HepG2 (cell line): Measurements from ENCODE around the gene LIN28A. TPM values are rescaled to one million over a fixed set of nuclear protein-coding genes. Genes with fewer than 3 reads are reported as not detected.
A peak's percentile ranks its signal among the peaks of the same experiment; 100 is the strongest.

ENCODE experiments used
- ATAC-seq: fragments of 200-7000 bp; cut with Tn5 transposase; 3 replicates; pipeline ENCODE4 v1.9.1; 2020; ENCODE audit warnings: mild to moderate bottlenecking, moderate library complexity
- BruUV-seq: library from RNA; stranded (reverse); fragments of 400-500 nt; replicated peaks from 2 replicates; lab custom pipeline; 2021; lab: Mats Ljungman, UMichigan
- CTCF ChIA-PET: fragments of 300-600 bp; formaldehyde crosslinking; extraction: SDS; loops from one replicate; lab custom pipeline; 2021; ENCODE audit warnings: low total read pairs, inconsistent platforms, low intra/inter-chr PET ratio; lab: Yijun Ruan, JAX
- POLR2A ChIA-PET: fragments of 350-600 bp; sonication (Branson Sonifier 250); formaldehyde crosslinking; loops from one replicate; lab custom pipeline; 2020; ENCODE audit warnings: antibody characterized with exemption, inconsistent platforms; lab: Yijun Ruan, JAX
- DNase-seq: peaks from one replicate; pipeline ENCODE4 v3.0.0-alpha.2; 2015; ENCODE audit warnings: low spot score
- FAIRE-seq: peaks from 3 replicates; lab custom pipeline; 2011; peaks lifted over from hg19 to GRCh38; lab: Jason Lieb, UNC
- H2AFZ ChIP-seq: one replicate; pipeline ENCODE4 v1.6.1; 2011; ENCODE audit warnings: low read length, inconsistent platforms
- H3K27ac ChIP-seq: fragments of 300-600 bp; 3 replicates; pipeline ENCODE4 v1.8.0; 2011; ENCODE audit warnings: mixed run types, mild to moderate bottlenecking, mixed read lengths, low read length, inconsistent platforms; ENCODE audit not compliant: insufficient read depth; ENCODE audit errors: extremely low read length
- H3K27me3 ChIP-seq, 2 experiments: fragments of 200-600 bp in 1 of 2; 2 replicates in 1 of 2; 3 replicates in 1 of 2; pipeline versions ENCODE4 v1.6.0 to v1.8.0; 2011; ENCODE audit warnings: low read length in 2 of 2, mild to moderate bottlenecking in 2 of 2, moderate library complexity in 2 of 2, inconsistent platforms in 1 of 2; ENCODE audit not compliant: insufficient read depth in 2 of 2, control insufficient read depth in 1 of 2
- H3K36me3 ChIP-seq, 2 experiments: fragments of 200-600 bp in 1 of 2; replicated peaks in 1 of 2; 2 replicates in 1 of 2; 3 replicates in 1 of 2; pipeline versions ENCODE4 v1.5.1 to v1.8.0; 2011; ENCODE audit warnings: low read length in 2 of 2, inconsistent platforms in 1 of 2; ENCODE audit not compliant: insufficient read depth in 2 of 2, control insufficient read depth in 1 of 2
- H3K4me1 ChIP-seq: 2 replicates; pipeline ENCODE4 v1.5.1; 2012; ENCODE audit warnings: low read length, inconsistent platforms; ENCODE audit not compliant: insufficient read depth
- H3K4me2 ChIP-seq: 2 replicates; pipeline ENCODE4 v1.6.0; 2011; ENCODE audit warnings: low read depth, low read length, inconsistent platforms
- H3K4me3 ChIP-seq, 3 experiments: fragments of 200-600 bp in 1 of 3; sonication (generic), shearing (Covaris generic) in 1 of 3; replicated peaks in 1 of 3; 2 replicates each; pipeline ENCODE4 v1.5.1; 2011 to 2016; ENCODE audit warnings: low read length in 3 of 3, inconsistent platforms in 2 of 3, low read depth in 2 of 3, mild to moderate bottlenecking in 2 of 3, control low read depth in 1 of 3, mixed read lengths in 1 of 3; ENCODE audit not compliant: insufficient read depth in 1 of 3
- H3K79me2 ChIP-seq: one replicate; pipeline ENCODE4 v1.6.1; 2011; ENCODE audit warnings: low read length, inconsistent platforms; ENCODE audit not compliant: insufficient read depth
- H3K9ac ChIP-seq: 2 replicates; pipeline ENCODE4 v1.6.0; 2011; ENCODE audit warnings: mild to moderate bottlenecking, low read depth, low read length, inconsistent platforms; ENCODE audit not compliant: insufficient read depth
- H3K9me3 ChIP-seq: 2 replicates; pipeline ENCODE4 v1.5.1; 2012; ENCODE audit warnings: mild to moderate bottlenecking, low read length
- H4K20me1 ChIP-seq: 2 replicates; pipeline ENCODE4 v1.6.0; 2011; ENCODE audit warnings: inconsistent platforms, mild to moderate bottlenecking, low read length, moderate library complexity; ENCODE audit not compliant: insufficient read depth
- POLR2A ChIP-seq, 2 experiments: IDR thresholded peaks; 2 replicates each; pipeline ENCODE4 v1.6.1; 2011; ENCODE audit warnings: low read depth in 2 of 2, low read length in 2 of 2, mild to moderate bottlenecking in 1 of 2, moderate library complexity in 1 of 2; ENCODE audit not compliant: insufficient read depth in 1 of 2
- RBM39 ChIP-seq: fragments of 200-400 bp; formaldehyde crosslinking; IDR thresholded peaks from one replicate; pipeline ENCODE4 v1.6.1; 2018; ENCODE audit warnings: antibody characterized with exemption, mild to moderate bottlenecking, low read depth, low read length; ENCODE audit not compliant: poor library complexity, severe bottlenecking
- TMF1 ChIP-seq: sonication (generic); formaldehyde crosslinking; IDR thresholded peaks from 2 replicates; pipeline ENCODE4 v1.8.1; 2022; ENCODE audit warnings: low read depth, missing genetic modification reagents
- ZNF547 ChIP-seq: sonication (generic); formaldehyde crosslinking; IDR thresholded peaks from 2 replicates; pipeline ENCODE4 v1.5.1; 2020; ENCODE audit warnings: mild to moderate bottlenecking, missing genetic modification reagents
- WGBS: methylation state at CpG from one replicate; pipeline ENCODE4 v1.1.6; 2017; ENCODE audit warnings: low lambda C conversion rate; 5-methylcytosine and 5-hydroxymethylcytosine counted together
- in situ Hi-C: cut with HindIII; loops from 2 replicates; pipeline ENCODE4 v1.10.0; 2017; ENCODE audit warnings: low pct_unique_long_range_greater_than_20kb; ENCODE audit not compliant: extremely low pct_ligation_motif_present
- intact Hi-C: fragments of 100-400 bp; cut with micrococcal nuclease; formaldehyde crosslinking; loops from one replicate; pipeline ENCODE4 v1.10.0; 2022; ENCODE audit not compliant: unreplicated experiment
- polyA plus RNA-seq, 8 experiments: library from polyadenylated mRNA; depleted of rRNA in 3 of 8; stranded (reverse) in 7 of 8; unstranded in 1 of 8; fragments of >200 nt; fragmentation: Illumina TruSeq in 4 of 8; extraction: Trizol in 4 of 8; gene quantifications; 2 replicates each; pipeline versions ENCODE4 v1.2.1 to v1.2.3, GENCODE V29; 2011 to 2016; ENCODE audit warnings: low read depth in 4 of 8, missing spikeins in 1 of 8, mixed read lengths in 1 of 8; ENCODE audit not compliant: insufficient read depth in 1 of 8
- total RNA-seq, 5 experiments: library from RNA; depleted of rRNA; stranded (reverse); fragments of >200 nt; fragmentation: Illumina TruSeq; extraction: Trizol; gene quantifications; 2 replicates each; pipeline ENCODE4 v1.2.3, GENCODE V29; 2016; ENCODE audit warnings: low read depth in 1 of 5
- TF ChIP-seq, protein P1 (sequence below): sonication (generic); formaldehyde crosslinking; IDR thresholded peaks from 2 replicates; pipeline ENCODE4 v1.8.0; 2023; ENCODE audit warnings: mild to moderate bottlenecking, missing genetic modification reagents
- TF ChIP-seq, protein P2 (sequence below): sonication (generic); formaldehyde crosslinking; IDR thresholded peaks from 2 replicates; pipeline ENCODE4 v1.8.0; 2022; ENCODE audit warnings: mild to moderate bottlenecking, missing genetic modification reagents; ENCODE audit not compliant: insufficient replicate concordance
- TF ChIP-seq, protein P3 (sequence below): sonication (generic); formaldehyde crosslinking; IDR thresholded peaks from 2 replicates; pipeline ENCODE4 v1.9.0; 2021; ENCODE audit warnings: missing genetic modification reagents, borderline replicate concordance

LIN28A gene
- total and polyA plus RNA-seq, 2 of the 13 experiments (the other 11 are each of a cell fraction or from before 2014, with no cell fraction given): not detected

DNA sequence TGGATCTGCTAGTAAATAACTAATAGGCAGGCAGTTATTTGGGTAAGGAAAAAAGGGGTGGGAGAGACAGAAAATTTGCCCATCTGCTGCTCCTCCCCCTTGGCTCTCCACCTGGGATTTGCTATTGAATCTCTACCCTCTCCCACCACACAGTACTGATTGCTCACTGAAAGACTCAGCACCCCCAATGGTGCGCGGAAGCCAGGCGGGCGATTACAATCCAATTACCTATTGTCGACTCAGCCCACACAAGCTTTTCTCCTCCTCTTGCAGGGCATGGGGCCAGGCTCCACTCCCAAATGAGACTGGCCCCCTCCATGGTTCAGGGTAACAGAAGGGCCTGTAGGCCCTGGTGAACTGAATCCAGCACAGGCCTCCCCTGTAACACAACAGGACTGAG, 58.9 kb downstream of the LIN28A start:
- Histone ChIP-seq H3K27ac (no peak overlapping the region), H2AFZ (no peak overlapping the region), H3K4me2 (no peak overlapping the region), H3K9me3 (no peaks in the 10 kb centered on the region), H4K20me1 (peaks cover 12% of the 10 kb centered on the region), H3K36me3 (peaks cover 11 to 62% of the 10 kb centered on the region in 2 experiments), H3K9ac (no peak overlapping the region), H3K27me3 (no peaks in the 10 kb centered on the region; a peak in 1 of 5 replicates), H3K4me3 (no peak overlapping the region), H3K79me2 (peaks cover 15% of the 10 kb centered on the region), H3K4me1 (peaks cover 26% of the 10 kb centered on the region)
- DNase-seq: no peak
- CTCF ChIA-PET: no interaction called here
- no peak for FAIRE-seq
- TF ChIP-seq POLR2A (IDR thresholded peaks at IDR 0.05; ENCODE audit: insufficient read depth in 1 of 2, low read depth in 2 of 2, low read length in 2 of 2) (0 out of 4 replicates have a peak, but pooled peaks of 1 of the 2 experiments have one; percentile 6), TMF1 (CRISPR knock-in tag) (no peak), ZNF547 (CRISPR knock-in tag) (no peak), RBM39 (no peak)
- TF ChIP-seq, protein P1, sequence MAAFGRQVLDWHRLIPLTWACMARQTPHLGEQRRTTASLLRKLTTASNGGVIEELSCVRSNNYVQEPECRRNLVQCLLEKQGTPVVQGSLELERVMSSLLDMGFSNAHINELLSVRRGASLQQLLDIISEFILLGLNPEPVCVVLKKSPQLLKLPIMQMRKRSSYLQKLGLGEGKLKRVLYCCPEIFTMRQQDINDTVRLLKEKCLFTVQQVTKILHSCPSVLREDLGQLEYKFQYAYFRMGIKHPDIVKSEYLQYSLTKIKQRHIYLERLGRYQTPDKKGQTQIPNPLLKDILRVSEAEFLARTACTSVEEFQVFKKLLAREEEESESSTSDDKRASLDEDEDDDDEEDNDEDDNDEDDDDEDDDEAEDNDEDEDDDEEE (CRISPR knock-in tag): no peak
- TF ChIP-seq, protein P2, sequence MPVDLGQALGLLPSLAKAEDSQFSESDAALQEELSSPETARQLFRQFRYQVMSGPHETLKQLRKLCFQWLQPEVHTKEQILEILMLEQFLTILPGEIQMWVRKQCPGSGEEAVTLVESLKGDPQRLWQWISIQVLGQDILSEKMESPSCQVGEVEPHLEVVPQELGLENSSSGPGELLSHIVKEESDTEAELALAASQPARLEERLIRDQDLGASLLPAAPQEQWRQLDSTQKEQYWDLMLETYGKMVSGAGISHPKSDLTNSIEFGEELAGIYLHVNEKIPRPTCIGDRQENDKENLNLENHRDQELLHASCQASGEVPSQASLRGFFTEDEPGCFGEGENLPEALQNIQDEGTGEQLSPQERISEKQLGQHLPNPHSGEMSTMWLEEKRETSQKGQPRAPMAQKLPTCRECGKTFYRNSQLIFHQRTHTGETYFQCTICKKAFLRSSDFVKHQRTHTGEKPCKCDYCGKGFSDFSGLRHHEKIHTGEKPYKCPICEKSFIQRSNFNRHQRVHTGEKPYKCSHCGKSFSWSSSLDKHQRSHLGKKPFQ: no peak
- TF ChIP-seq, protein P3, sequence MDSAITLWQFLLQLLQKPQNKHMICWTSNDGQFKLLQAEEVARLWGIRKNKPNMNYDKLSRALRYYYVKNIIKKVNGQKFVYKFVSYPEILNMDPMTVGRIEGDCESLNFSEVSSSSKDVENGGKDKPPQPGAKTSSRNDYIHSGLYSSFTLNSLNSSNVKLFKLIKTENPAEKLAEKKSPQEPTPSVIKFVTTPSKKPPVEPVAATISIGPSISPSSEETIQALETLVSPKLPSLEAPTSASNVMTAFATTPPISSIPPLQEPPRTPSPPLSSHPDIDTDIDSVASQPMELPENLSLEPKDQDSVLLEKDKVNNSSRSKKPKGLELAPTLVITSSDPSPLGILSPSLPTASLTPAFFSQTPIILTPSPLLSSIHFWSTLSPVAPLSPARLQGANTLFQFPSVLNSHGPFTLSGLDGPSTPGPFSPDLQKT: no peak
- WGBS: 98% methylated on average over 5 of the region's 5 CpGs
- intact Hi-C loops: no loop called here
- in situ Hi-C loops: no loop called here
- POLR2A ChIA-PET: no interaction called here
- BruUV-seq: no TSS peak
- ATAC-seq: no peak
